AG20443 (cell line): ENCODE results near the gene MAPK4.

ENCODE experiments used
- DNase-seq: peaks from one replicate; pipeline ENCODE4 v3.0.0; 2012; ENCODE audit warnings: low spot score, mixed read lengths

Gene MAPK4

GRCh38 chr18:50654658-50655550, 95.0 kb downstream of the MAPK4 start:
- DNase-seq: no peak

GRCh38 chr18:50656396-50656795, 96.5 kb downstream of the MAPK4 start:
- no peak for DNase-seq

- no peak for DNase-seq
Measured at GRCh38 chr18:50656841-50657470, 97.1 kb downstream of the MAPK4 start.

DNA sequence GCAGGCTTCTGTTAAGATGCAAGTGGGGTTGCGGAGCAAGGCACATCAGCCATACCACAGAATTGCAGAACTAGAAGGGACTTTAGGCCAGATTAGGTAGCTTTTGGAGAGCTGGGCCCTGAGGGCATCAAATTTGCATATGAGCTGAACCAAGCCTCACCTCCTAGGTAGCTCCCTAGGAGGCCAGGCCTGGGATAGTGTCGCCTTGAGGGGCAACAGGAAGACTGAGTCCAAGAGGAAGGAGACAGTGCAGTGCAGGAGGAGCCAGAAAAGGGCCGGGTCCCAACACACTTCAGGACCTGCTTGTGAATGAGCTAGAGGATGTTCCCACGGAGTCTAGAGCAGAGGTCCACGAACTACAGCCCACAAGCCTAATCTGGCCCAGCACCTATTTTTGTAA, 98.7 kb downstream of the MAPK4 start:
- no peak for DNase-seq

DNA sequence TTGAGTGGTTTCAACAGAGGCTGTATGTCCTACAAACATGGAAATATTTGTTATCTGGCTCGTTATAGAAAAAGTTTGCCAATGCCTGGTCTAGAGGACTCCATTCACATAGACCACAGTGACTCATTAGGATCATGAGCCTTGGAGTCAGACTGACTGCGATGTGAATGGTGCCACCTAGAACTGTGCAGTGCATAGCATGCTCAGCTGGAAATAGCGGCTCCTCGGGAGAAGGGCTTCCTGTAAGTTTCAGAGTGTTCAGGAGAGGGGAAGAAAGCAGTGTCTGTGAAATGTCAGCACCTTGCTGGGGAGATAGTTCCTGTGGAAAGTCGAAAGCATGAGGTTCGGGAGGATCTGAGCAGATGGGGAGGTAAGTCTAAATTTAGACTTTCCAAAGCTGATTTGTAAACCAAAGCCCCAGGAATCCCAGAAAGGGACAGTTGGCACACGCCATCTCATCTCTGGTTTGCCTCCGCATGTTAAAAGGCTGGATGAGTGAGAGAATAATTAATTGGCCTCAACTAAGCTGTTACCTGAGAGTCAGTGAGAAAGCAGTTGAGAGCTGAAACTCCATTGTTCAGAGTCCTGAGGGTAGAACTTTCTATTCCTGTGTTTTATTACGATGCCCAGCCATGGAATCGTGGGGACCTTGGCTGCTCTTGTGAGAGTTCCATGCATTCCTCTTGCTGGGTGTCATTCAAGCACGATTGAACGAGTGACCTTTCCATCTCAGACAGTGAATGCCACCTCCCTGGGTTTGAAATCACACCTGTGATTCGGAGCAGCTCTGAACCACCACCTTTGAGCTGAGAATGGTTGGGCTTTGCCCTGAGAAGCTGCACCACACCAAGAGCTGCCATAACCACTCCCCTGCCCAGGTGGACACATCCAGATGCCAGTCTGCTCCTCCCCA, 99.5 kb downstream of the MAPK4 start:
- DNase-seq: peak; percentile 31

DNA sequence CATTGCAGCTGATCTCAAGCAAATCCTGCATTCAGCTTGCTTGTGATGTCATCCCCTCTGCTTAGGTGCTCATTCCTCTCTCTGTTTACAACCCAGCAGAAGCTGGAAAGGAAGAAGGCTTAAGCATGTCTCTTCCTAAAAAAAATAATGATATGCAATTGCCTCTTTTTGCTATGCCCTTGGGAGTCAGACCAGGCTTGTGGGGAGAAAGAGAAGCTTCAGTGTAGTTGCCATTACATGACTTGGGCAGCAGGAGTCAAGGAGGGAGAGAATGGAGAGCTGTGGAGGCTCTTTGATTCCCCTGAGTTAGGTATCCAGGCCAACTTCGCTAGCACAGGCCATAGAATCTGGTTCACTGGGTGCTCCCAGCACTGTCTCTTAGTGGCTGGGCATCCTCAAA, 101.1 kb downstream of the MAPK4 start:
- no peak for DNase-seq

DNA sequence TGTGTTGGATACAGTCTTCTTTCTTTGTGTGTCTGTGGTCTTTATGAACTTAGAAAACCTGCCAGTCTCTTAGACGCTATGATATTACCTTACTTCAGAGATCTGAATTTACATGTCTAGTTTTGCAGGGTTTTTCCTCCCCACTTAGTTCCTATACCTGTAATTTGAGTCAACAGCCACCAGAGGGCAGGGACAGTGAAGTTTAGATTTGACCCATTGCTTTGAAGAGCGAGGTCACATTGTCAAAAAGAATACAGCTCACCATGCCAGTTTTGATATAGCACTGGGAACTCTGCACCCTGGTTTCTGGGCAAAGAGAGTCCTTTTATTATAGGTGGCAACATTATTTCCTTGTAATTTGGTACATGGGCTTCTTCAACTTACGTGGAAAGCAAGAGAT, 102.3 kb downstream of the MAPK4 start:
- DNase-seq: no peak

DNA sequence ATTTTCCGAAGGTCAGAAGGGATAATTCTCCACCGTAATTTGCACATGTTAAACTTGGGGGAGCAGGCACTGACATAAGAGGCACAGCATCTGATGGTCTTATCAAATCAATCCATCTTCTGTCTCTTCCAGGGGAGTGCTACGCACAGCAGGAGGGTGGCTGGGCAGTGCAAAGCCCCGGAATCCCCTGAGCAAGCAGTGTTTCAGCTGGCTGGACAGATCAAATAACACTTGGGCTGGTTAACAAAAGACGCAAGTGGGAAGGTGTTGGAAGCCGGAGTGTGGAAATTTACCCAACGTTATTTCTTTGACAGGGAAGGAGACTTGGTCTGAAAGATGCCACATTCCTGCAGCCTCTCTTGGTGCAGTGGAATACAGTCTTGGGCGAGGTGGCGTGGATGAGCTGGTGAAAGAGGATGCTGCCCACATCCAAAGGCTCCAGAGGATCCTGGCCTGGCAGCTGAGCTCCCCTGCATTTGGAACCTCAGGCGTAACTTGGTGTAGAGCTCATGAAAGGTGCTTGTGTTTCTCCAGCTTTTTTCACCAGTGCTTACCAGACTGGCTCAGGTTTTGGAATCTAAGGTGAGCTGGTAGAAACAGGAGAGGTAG, 103.0 kb downstream of the MAPK4 start:
- DNase-seq: no peak

DNA sequence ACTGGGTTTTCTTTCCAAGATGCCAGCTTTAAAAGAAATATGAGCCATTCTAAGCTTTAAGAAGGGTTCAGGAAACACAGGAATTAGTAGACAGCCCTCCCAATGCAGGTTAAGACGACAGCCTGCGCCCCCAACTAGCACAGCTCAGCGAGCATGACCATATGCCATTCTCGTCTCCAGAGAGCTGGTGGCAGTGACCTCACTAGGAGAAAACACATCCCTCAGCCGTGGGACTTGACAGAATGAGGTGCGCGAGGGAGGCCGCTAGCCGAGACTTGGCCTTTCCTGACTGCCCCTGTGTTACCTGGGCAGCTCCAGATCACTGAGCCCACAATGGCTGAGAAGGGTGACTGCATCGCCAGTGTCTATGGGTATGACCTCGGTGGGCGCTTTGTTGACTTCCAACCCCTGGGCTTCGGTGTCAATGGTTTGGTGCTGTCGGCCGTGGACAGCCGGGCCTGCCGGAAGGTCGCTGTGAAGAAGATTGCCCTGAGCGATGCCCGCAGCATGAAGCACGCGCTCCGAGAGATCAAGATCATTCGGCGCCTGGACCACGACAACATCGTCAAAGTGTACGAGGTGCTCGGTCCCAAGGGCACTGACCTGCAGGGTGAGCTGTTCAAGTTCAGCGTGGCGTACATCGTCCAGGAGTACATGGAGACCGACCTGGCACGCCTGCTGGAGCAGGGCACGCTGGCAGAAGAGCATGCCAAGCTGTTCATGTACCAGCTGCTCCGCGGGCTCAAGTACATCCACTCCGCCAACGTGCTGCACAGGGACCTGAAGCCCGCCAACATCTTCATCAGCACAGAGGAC, 103.9 kb downstream of the MAPK4 start:
- DNase-seq: no peak

DNA sequence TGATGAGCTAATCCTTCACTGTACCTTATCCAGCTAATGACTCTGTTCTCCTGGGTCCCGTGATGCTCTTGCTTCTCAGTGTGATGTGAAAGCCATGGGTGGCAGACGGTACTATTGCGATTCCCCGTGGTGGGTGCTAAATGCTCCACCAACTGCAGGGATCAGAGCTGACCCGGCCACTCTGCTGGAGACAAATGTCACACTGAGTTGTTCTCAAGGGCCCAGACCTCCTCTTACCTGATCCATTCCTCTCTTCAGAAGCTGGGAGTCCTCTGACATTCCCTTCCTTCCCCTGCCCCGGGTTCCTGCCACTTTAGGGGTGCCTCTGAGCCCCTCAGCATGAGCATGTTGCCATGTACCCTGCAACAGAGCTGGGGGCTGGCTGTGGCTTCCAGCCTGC, 105.1 kb downstream of the MAPK4 start:
- DNase-seq: no peak

GRCh38 chr18:50665519-50665918, 105.6 kb downstream of the MAPK4 start:
- DNase-seq: no peak

DNA sequence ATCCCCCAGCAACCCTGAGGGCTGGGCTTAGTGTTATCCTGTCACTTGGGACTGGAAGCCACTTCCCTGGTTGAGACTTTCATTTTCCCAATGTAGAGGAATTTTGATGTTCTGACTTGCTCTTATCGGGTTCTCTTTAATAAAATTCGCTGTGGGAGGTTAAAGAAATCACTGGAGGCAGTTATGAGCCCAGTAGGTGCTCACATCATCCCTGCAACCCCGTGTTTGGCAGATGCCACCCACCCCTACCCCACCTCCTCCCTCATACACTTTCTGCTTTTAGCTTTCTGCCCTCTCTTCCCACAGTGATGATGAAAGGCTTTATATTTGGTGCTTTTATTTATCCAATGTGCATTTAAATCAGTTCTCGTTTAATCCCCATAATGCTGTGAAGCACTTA, 106.6 kb downstream of the MAPK4 start:
- no peak for DNase-seq

- no peak for DNase-seq
Measured at GRCh38 chr18:50671376-50671775, 111.5 kb downstream of the MAPK4 start.

GRCh38 chr18:50674307-50674980, 114.6 kb downstream of the MAPK4 start:
- no peak for DNase-seq

GRCh38 chr18:50675043-50675442, 115.2 kb downstream of the MAPK4 start:
- DNase-seq: no peak

DNA sequence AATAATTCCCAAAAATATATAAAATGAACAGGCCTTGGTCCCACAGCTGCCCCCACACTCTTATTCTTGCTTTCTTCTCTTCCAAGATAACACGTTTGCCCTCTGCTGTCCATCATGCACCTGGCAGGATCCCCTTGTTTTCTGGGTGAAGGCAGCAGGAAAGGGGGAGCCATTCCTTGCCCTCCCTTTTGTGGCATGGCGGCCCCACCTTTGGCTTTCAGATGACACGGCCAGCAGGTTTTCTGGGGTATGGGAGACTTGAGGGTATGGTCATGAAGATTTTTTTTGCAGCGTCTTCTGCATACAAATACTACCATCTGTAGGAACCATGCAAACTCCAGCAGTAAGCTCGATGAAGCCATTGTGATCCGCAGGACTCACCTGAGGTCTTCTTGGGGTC, 118.8 kb downstream of the MAPK4 start:
- DNase-seq: no peak

DNA sequence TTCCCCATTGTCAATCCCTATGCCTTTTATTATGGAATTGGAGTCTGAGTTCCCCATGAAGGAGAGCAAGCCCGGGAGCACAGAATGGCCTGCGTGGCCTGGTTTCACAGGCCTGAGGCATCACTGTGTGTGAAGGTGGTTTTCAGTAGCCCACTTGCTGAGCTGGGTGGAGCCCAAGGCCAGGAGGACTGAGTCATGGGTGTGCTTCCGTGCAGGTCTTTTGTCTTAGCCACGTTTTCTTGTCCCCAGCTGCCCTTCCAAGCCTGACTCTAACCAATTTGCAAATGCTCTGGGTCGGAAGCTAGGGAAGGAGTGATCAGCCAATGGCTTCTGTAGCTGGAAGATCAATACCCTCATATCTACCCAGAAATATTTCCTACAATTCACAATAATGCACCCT, 119.2 kb downstream of the MAPK4 start:
- DNase-seq: no peak

GRCh38 chr18:50679656-50680055, 119.8 kb downstream of the MAPK4 start:
- no peak for DNase-seq

GRCh38 chr18:50680966-50681365, 121.1 kb downstream of the MAPK4 start:
- no peak for DNase-seq

DNA sequence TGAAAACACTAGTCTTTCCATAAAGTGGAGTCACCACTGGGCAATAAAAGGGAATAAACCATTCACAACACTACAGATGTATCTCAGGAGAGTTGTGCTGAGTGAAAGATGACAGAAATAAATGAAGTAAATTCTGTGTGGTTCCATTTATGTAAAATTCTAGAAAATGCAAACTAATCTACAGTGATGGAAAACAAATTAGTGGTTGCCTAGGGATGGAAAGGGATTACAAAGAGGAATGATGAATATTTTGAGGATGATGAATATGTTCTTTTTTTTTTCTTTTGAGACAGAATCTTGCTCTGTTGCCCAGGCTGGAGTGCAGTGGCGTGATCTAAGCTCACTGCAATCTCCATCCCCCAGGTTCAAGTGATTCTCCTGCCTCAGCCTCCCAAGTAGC, 123.0 kb downstream of the MAPK4 start:
- no peak for DNase-seq

- DNase-seq: no peak
Measured at GRCh38 chr18:50686409-50686808, 126.5 kb downstream of the MAPK4 start.
